ENCODE measurements around the gene PAQR6.

DNA sequence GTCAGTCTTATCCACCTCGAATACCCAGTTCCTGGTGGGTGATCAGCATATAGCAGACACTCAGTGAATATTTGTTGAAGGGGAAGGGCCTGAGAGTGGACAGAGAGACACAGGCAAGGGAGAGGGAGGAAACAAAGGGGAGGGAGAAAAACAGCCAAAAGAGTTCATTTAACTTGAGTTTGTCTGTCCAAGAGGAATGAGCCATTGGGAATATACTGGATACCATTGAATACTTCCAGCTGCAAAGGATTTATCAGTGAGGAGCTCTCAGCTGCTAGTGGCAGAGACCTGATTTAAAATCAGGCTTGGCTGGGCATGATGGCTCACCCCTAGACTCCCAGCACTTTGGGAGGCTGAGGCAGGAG lies 17.4 kb downstream of the PAQR6 start:
- TF ChIP-seq, protein P1, sequence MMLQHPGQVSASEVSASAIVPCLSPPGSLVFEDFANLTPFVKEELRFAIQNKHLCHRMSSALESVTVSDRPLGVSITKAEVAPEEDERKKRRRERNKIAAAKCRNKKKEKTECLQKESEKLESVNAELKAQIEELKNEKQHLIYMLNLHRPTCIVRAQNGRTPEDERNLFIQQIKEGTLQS (IDR thresholded peaks at IDR 0.05; ENCODE audit: insufficient read depth, low read depth, low read length): no peak
- TF ChIP-seq ZNF274 (IDR thresholded peaks at IDR 0.05; ENCODE audit: borderline replicate concordance, extremely low read depth, low read length): no peak
- TF ChIP-seq CTCF (IDR thresholded peaks at IDR 0.05; ENCODE audit: control extremely low read depth in 1 of 3, insufficient read depth in 1 of 3, low read depth in 1 of 3, low read length in 3 of 3): no peak
- no peak for TF ChIP-seq EZH2 (IDR thresholded peaks at IDR 0.05; ENCODE audit: low read depth, low read length, severe bottlenecking)
